GM12864 (cell line): Measurements from ENCODE around the gene IL13RA1.

Source experiments
- DNase-seq: peaks from one replicate; pipeline ENCODE4 v3.0.0-alpha.2; 2011; ENCODE audit warnings: low read depth
- H3K4me3 ChIP-seq: 2 replicates; pipeline ENCODE4 v1.5.1; 2011; ENCODE audit warnings: mild to moderate bottlenecking, low read depth, low read length, control low read depth
- TF ChIP-seq, protein P1 (sequence below): IDR thresholded peaks from 2 replicates; pipeline ENCODE4 v1.5.1; 2011; ENCODE audit warnings: low read depth, mild to moderate bottlenecking, moderate library complexity, low read length, control low read depth, inconsistent platforms; ENCODE audit errors: missing control alignments

The IL13RA1 gene

DNA sequence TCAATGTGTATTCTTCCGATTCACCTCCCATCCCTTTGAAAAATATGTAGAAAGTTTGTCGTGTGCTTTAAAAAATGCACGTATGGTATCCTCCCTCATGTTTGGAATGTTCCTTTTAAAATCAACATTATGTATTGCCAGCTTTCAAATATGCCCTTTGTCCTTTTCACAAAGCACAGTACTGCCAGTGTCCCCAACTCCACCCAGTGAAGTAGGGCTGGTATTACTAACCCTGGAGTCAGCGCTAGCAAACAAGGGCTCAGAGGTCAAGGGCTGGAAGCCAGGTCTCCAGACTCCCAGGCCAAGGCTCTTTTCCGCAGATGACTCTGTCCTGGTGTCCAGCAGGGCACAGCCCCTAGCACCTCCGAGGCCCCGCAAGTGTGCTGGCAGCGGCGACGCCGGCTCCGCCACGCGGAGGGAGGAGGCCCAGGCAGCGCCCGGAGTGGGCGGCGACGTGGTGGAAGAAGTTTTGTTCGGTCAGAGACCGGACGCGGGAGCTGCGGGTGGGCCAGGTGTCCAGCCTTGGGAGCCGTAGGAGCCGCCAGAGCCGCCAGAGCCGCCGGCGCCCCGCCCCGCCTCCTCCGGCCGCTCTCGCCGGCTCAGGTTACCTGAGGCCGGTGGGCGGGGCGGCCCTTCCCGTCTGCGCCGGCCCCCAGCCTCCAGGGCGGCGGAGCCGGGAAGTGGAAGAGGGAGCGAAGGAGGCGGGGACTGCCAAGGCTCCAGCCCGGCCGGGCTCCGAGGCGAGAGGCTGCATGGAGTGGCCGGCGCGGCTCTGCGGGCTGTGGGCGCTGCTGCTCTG lies at the start of gene IL13RA1:
TSS of gene IL13RA1 (plus strand) at position 720 of the 799 bp plus-strand sequence. CDS start at position 753, 33 bp downstream.
- TF ChIP-seq, protein P1, sequence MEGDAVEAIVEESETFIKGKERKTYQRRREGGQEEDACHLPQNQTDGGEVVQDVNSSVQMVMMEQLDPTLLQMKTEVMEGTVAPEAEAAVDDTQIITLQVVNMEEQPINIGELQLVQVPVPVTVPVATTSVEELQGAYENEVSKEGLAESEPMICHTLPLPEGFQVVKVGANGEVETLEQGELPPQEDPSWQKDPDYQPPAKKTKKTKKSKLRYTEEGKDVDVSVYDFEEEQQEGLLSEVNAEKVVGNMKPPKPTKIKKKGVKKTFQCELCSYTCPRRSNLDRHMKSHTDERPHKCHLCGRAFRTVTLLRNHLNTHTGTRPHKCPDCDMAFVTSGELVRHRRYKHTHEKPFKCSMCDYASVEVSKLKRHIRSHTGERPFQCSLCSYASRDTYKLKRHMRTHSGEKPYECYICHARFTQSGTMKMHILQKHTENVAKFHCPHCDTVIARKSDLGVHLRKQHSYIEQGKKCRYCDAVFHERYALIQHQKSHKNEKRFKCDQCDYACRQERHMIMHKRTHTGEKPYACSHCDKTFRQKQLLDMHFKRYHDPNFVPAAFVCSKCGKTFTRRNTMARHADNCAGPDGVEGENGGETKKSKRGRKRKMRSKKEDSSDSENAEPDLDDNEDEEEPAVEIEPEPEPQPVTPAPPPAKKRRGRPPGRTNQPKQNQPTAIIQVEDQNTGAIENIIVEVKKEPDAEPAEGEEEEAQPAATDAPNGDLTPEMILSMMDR, result no peak
- no peak for DNase-seq
- peak within 1 kb of the TSS; percentile 50 for H3K4me3 ChIP-seq

DNA sequence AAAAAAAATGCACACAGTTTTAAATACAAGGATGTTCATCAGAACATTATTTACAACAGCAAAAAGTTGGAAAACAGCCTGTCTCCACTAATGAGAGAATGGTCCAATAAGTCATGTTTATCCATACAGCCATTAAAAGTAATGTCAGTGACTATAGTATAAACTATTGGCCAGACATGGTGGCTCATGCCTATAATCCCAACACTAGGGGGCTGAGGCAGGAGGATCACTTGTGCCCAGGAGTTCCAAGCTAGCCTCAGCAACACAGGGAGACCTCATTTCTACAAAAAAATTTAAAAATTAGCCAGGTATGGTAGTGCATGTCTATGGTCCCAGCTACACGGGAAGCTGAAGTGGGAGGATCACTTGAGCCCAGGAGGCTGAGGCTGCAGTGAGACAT lies 48.1 kb upstream of the IL13RA1 start:
- no peak for DNase-seq
- no peak overlapping the region for H3K4me3 ChIP-seq
- TF ChIP-seq, protein P1, result no peak

DNA sequence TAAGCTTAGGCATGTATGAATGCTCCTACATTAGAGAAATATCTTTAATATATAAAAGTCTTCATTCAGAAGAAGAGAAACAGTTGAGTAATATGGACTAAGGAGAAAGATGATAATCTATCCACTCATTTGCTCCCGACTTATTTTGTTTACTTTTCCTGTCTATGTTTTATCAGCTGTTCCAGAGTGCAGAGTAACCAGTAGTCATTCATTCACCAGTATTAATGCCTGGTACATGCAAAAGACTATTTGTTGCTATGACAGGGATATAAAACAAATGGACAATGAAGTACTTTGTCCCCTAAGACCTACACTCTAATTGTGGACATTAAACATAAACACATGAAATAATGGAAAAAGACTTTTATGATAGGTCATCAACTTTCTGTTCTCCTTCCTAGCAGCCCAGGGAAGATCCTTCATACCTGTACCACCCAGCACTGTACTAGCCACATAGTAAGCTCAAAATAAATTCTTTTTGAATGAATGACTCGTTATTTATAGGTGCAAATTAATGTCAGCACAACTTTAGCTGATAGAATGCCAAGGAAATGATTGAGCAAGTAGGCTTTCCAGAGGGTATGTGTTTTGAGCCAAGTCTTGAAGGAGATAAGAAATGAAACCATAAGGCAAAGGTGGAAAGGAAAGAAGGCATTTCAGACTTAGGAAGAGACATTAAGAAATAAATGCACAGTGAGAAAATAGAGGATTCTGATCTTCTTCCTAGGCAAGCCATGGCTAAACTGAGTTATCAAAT lies 45.0 kb upstream of the IL13RA1 start:
- no peak for DNase-seq

DNA sequence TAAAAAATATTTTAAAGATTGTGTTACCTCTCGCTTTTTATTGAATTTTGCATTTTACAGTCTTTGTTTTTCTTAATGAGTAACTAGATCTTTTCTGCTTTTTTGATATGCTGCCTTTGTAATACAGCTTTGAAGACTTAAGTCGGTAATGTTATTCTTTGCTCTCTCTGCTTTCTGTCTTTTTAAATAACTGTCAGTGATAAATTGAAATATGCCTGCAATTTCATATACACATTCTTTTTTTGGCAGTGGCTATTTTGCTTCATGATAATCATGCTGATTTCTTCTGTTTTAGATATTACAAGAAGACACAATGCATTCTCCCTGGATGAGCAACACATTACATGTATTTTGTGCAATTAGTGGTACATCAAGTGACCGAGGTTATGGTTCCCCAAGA lies 42.0 kb upstream of the IL13RA1 start:
- H3K4me3 ChIP-seq, result no peak overlapping the region
- DNase-seq, result no peak
- TF ChIP-seq, protein P1, result no peak

More for the DNA sequence above, 45.0 kb upstream of the IL13RA1 start:
- no peak overlapping the region for H3K4me3 ChIP-seq
- TF ChIP-seq, protein P1, result no peak

DNA sequence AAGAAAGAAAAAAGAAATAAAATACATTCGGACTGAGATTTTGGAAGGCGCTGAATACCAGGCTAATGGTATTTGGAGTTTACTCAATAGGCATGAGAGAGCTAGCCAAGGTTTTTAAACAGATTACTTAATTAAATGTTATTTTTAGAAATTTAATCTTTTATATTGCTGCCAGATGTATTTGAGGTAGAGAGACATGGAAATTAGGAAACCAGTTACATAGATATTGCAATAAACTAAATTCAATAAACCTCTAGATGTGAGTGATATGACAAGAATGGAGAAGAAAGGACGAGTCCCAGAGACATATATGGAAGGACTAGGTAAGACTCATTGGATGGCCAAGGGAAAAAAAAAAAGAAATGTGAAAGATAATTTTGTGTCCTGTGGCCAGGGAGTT lies 38.5 kb upstream of the IL13RA1 start:
- no peak for DNase-seq
- H3K4me3 ChIP-seq, result no peak overlapping the region
- TF ChIP-seq, protein P1, result no peak

DNA sequence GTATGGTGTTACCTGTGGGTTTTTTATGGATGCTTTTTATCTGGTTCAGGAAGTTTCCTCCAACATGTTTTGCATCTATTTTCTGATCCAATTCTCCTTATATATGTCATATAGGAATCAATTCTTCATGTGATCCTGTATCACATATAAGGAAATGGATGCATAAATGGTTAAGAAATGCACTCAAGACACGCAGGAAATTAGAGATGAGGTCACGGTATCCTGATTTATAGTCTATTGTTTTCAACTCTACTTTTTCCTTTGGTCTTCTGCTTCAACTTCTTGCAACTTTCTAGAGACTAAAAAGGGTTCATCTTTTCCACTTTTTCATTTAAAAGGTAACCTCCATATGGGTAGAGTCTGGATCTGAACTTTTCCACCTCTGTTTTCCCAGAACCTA lies 33.6 kb upstream of the IL13RA1 start:
- no peak overlapping the region for H3K4me3 ChIP-seq
- TF ChIP-seq, protein P1, result no peak
- DNase-seq, result no peak
